Loucy (cell line): ENCODE results near the gene VSTM5.

Source experiments
- H2AFZ ChIP-seq: fragments of 200-600 bp; sonication (generic); 2 replicates; pipeline ENCODE4 v1.6.0; 2016; ENCODE audit warnings: antibody characterized with exemption, mild to moderate bottlenecking, low read length, moderate library complexity
- H3F3A ChIP-seq: fragments of 200-600 bp; 2 replicates; pipeline ENCODE4 v1.6.0; 2016; ENCODE audit warnings: antibody characterized with exemption, low read depth, mild to moderate bottlenecking
- H3K27me3 ChIP-seq: fragments of 200-600 bp; sonication (generic); 2 replicates; pipeline ENCODE4 v1.6.1; 2014; ENCODE audit warnings: low read length, mild to moderate bottlenecking; ENCODE audit not compliant: insufficient read depth, poor library complexity, severe bottlenecking
- H3K36me3 ChIP-seq: fragments of 200-600 bp; sonication (generic); 2 replicates; pipeline ENCODE4 v1.6.1; 2016; ENCODE audit warnings: low read length; ENCODE audit not compliant: insufficient read depth
- H3K4me1 ChIP-seq: fragments of 200-600 bp; sonication (generic); 2 replicates; pipeline ENCODE4 v1.5.1; 2014; ENCODE audit warnings: low read length, mild to moderate bottlenecking; ENCODE audit not compliant: insufficient read depth, poor library complexity, severe bottlenecking
- H3K4me2 ChIP-seq: fragments of 200-600 bp; sonication (generic); 2 replicates; pipeline ENCODE4 v1.6.0; 2014; ENCODE audit warnings: antibody characterized with exemption, low read length, low read depth, mild to moderate bottlenecking; ENCODE audit not compliant: poor library complexity, severe bottlenecking
- H3K4me3 ChIP-seq: fragments of 200-600 bp; sonication (generic); 2 replicates; pipeline ENCODE4 v1.5.1; 2014; ENCODE audit warnings: low read length, mild to moderate bottlenecking, mixed read lengths; ENCODE audit not compliant: poor library complexity, severe bottlenecking
- H3K79me2 ChIP-seq: fragments of 200-600 bp; sonication (generic); 2 replicates; pipeline ENCODE4 v1.6.1; 2014; ENCODE audit warnings: low read length; ENCODE audit not compliant: insufficient read depth
- H3K9ac ChIP-seq: fragments of 200-600 bp; sonication (generic); 2 replicates; pipeline ENCODE4 v1.6.0; 2014; ENCODE audit warnings: mild to moderate bottlenecking, low read depth, low read length, moderate library complexity; ENCODE audit not compliant: poor library complexity, severe bottlenecking
- H3K9me2 ChIP-seq: fragments of 200-600 bp; sonication (generic); replicated peaks from 2 replicates; pipeline ENCODE4 v1.6.1; 2016; ENCODE audit warnings: low read depth, low read length, mixed read lengths
- H3K9me3 ChIP-seq: fragments of 200-600 bp; sonication (generic); 2 replicates; pipeline ENCODE4 v1.6.1; 2014; ENCODE audit warnings: mild to moderate bottlenecking, antibody characterized with exemption, low read length, low read depth; ENCODE audit not compliant: insufficient read depth
- H4K20me1 ChIP-seq: fragments of 200-600 bp; sonication (generic); 2 replicates; pipeline ENCODE4 v1.6.0; 2014; ENCODE audit warnings: antibody characterized with exemption, low read length, mild to moderate bottlenecking; ENCODE audit not compliant: insufficient read depth, poor library complexity, severe bottlenecking
- EZH2phosphoT487 ChIP-seq: fragments of 200-600 bp; IDR thresholded peaks from 2 replicates; pipeline ENCODE4 v1.6.1; 2018; ENCODE audit warnings: antibody characterized with exemption, mild to moderate bottlenecking, moderate library complexity, borderline replicate concordance
- TF ChIP-seq, protein P1 (sequence below): fragments of 200-600 bp; sonication (generic); conservative IDR thresholded peaks from 2 replicates; pipeline ENCODE4 v1.5.1; 2014; ENCODE audit warnings: mild to moderate bottlenecking, antibody characterized with exemption, low read length

VSTM5 gene

DNA sequence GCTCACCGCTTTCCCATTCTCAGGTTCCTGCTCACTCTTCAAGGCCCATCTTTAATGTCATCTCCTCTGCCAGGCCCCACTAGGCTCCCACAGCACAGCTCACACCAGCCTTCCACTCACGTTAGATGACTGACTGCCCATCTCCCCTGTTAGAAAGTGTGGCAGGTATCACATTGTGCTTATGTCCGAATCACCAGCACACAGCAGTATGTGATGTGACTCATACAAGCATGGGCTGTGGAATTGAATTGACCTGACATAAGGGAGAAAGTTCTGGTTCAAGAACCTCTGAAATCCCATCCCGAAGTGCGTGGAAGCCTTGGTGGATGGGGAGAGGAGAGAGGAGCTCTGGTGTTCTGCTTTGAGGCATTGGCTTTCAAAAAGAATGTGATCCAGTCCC is 6.5 kb downstream of the VSTM5 start:
- no peaks in the 10 kb centered on the region for H3K4me1 ChIP-seq

DNA sequence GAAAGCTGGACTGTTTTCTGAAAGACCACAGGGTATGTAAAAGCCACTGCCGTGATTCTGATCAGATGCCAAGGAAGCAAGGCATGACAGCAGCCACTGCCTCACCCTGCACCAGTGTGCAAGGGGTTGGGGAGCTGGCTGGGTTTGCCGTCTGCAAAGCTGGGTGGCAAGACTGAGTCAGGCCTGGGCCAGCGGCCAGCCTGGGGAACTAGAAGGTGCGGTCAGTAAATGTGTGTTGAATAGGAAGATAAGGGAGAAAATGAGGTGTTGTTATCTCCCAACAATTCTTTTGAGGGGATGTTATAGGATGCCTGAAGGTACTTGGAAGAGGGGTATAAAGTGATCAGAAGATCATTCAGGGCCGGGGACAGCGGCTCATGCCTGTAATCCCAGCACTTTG is 8.0 kb downstream of the VSTM5 start:
- no peaks in the 10 kb centered on the region for H3K4me1 ChIP-seq
- H3K4me3 ChIP-seq = no peak overlapping the region
- H3K9me3 ChIP-seq = no peaks in the 10 kb centered on the region
- H3K9ac ChIP-seq = no peak overlapping the region
- H3K36me3 ChIP-seq = no peaks in the 10 kb centered on the region
- H3K9me2 ChIP-seq = no peaks in the 10 kb centered on the region
- H2AFZ ChIP-seq = no peak overlapping the region
- TF ChIP-seq, protein P1, sequence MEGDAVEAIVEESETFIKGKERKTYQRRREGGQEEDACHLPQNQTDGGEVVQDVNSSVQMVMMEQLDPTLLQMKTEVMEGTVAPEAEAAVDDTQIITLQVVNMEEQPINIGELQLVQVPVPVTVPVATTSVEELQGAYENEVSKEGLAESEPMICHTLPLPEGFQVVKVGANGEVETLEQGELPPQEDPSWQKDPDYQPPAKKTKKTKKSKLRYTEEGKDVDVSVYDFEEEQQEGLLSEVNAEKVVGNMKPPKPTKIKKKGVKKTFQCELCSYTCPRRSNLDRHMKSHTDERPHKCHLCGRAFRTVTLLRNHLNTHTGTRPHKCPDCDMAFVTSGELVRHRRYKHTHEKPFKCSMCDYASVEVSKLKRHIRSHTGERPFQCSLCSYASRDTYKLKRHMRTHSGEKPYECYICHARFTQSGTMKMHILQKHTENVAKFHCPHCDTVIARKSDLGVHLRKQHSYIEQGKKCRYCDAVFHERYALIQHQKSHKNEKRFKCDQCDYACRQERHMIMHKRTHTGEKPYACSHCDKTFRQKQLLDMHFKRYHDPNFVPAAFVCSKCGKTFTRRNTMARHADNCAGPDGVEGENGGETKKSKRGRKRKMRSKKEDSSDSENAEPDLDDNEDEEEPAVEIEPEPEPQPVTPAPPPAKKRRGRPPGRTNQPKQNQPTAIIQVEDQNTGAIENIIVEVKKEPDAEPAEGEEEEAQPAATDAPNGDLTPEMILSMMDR = no peak
- TF ChIP-seq EZH2phosphoT487 = no peak
- no peaks in the 10 kb centered on the region for H3K79me2 ChIP-seq
- H3K4me2 ChIP-seq = no peak overlapping the region
- no peaks in the 10 kb centered on the region for H4K20me1 ChIP-seq
- H3F3A ChIP-seq = no peaks in the 10 kb centered on the region
- no peaks in the 10 kb centered on the region for H3K27me3 ChIP-seq

More for the DNA sequence above, 6.5 kb downstream of the VSTM5 start:
- Histone ChIP-seq H2AFZ (no peak overlapping the region), H3K27me3 (no peaks in the 10 kb centered on the region), H3K79me2 (no peaks in the 10 kb centered on the region), H3K4me2 (no peak overlapping the region), H3K36me3 (no peaks in the 10 kb centered on the region), H4K20me1 (no peaks in the 10 kb centered on the region), H3K9ac (no peak overlapping the region), H3F3A (no peaks in the 10 kb centered on the region), H3K9me3 (no peaks in the 10 kb centered on the region), H3K9me2 (no peaks in the 10 kb centered on the region), H3K4me3 (no peak overlapping the region)
- TF ChIP-seq, protein P1 = no peak
- TF ChIP-seq EZH2phosphoT487 = no peak

DNA sequence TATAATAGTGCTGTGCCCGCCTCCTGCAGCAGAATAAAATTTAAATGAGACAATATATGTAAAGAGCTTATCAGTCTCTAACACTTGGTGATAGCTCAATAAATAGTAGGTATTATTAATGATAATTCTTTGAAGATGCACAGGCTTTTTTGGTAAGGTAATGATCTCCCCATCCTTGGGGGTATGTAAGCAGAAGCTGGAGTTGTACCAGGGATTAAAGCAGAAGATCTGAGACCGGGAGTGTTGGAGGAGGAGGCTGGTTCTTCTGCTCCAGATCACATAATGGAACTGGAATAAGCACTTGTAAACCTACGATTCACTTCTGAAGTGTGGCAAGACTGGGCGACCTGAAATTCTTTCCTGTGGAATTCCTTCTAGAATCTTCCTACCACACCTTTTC is 8.4 kb downstream of the VSTM5 start:
- Histone ChIP-seq H3K36me3 (no peaks in the 10 kb centered on the region), H3K79me2 (no peaks in the 10 kb centered on the region), H3K9me3 (no peaks in the 10 kb centered on the region), H3K4me2 (no peak overlapping the region), H3F3A (no peaks in the 10 kb centered on the region), H3K27me3 (no peaks in the 10 kb centered on the region), H2AFZ (no peak overlapping the region), H3K9ac (no peak overlapping the region), H4K20me1 (no peaks in the 10 kb centered on the region), H3K4me1 (no peaks in the 10 kb centered on the region), H3K9me2 (no peaks in the 10 kb centered on the region), H3K4me3 (no peak overlapping the region)
- TF ChIP-seq, protein P1 = no peak
- TF ChIP-seq EZH2phosphoT487 = no peak
